Measurements from ENCODE around the gene CELF4.

DNA sequence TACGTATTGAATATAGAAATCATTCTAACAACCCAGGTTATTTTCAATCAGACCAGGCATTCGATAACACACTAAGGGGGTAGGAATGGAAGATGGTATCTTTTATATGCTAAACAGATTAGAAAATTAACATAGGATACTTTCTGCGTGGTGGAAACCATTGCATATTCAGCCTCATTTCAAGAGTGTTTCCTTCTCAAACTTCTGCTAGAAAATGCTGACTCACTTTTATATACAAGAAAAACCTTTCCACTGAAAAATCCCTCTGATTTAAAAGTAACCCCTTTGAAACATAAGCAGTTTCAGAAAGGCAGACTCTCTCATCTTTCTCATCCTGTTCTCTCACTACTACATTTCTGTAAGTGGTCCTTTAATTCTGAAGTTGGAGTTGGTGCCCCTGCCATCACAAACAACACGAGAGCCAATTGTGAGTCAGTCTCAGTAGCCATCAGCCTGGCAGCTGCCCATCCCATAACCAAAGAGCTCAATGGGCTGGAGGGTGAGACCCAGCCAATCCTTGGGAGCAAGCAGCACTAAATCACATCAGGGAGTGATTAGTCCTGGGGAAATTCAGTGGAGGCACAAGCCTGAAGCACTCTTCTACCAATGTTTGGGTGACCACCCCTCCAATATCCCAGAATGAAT lies 343.1 kb downstream of the CELF4 start:
- TF ChIP-seq, protein P1, sequence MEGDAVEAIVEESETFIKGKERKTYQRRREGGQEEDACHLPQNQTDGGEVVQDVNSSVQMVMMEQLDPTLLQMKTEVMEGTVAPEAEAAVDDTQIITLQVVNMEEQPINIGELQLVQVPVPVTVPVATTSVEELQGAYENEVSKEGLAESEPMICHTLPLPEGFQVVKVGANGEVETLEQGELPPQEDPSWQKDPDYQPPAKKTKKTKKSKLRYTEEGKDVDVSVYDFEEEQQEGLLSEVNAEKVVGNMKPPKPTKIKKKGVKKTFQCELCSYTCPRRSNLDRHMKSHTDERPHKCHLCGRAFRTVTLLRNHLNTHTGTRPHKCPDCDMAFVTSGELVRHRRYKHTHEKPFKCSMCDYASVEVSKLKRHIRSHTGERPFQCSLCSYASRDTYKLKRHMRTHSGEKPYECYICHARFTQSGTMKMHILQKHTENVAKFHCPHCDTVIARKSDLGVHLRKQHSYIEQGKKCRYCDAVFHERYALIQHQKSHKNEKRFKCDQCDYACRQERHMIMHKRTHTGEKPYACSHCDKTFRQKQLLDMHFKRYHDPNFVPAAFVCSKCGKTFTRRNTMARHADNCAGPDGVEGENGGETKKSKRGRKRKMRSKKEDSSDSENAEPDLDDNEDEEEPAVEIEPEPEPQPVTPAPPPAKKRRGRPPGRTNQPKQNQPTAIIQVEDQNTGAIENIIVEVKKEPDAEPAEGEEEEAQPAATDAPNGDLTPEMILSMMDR (IDR thresholded peaks at IDR 0.05; ENCODE audit: borderline replicate concordance, extremely low read depth, low read length, poor library complexity, severe bottlenecking), result no peak
- no peak for TF ChIP-seq EZH2 (IDR thresholded peaks at IDR 0.05; ENCODE audit: borderline replicate concordance, low read depth, low read length, severe bottlenecking)

Measured in DND-41 (cell line).